HepG2 (cell line): Measurements from ENCODE around the gene GNAS. TPM values are rescaled to one million over a fixed set of nuclear protein-coding genes. Genes with fewer than 3 reads are reported as not detected.

Experiments
- ATAC-seq: fragments of 200-7000 bp; cut with Tn5 transposase; 3 replicates; pipeline ENCODE4 v1.9.1; 2020; ENCODE audit warnings: mild to moderate bottlenecking, moderate library complexity
- BruUV-seq: library from RNA; stranded (reverse); fragments of 400-500 nt; replicated peaks from 2 replicates; lab custom pipeline; 2021; lab: Mats Ljungman, UMichigan
- CTCF ChIA-PET: fragments of 300-600 bp; formaldehyde crosslinking; extraction: SDS; loops from one replicate; lab custom pipeline; 2021; ENCODE audit warnings: low total read pairs, inconsistent platforms, low intra/inter-chr PET ratio; lab: Yijun Ruan, JAX
- POLR2A ChIA-PET: fragments of 350-600 bp; sonication (Branson Sonifier 250); formaldehyde crosslinking; loops from one replicate; lab custom pipeline; 2020; ENCODE audit warnings: antibody characterized with exemption, inconsistent platforms; lab: Yijun Ruan, JAX
- DNase-seq: peaks from one replicate; pipeline ENCODE4 v3.0.0-alpha.2; 2015; ENCODE audit warnings: low spot score
- FAIRE-seq: peaks from 3 replicates; lab custom pipeline; 2011; peaks lifted over from hg19 to GRCh38; lab: Jason Lieb, UNC
- H2AFZ ChIP-seq: one replicate; pipeline ENCODE4 v1.6.1; 2011; ENCODE audit warnings: low read length, inconsistent platforms
- H3K27ac ChIP-seq: fragments of 300-600 bp; 3 replicates; pipeline ENCODE4 v1.8.0; 2011; ENCODE audit warnings: mixed run types, mild to moderate bottlenecking, mixed read lengths, low read length, inconsistent platforms; ENCODE audit not compliant: insufficient read depth; ENCODE audit errors: extremely low read length
- H3K27me3 ChIP-seq, 2 experiments: fragments of 200-600 bp in 1 of 2; 2 replicates in 1 of 2; 3 replicates in 1 of 2; pipeline versions ENCODE4 v1.6.0 to v1.8.0; 2011; ENCODE audit warnings: low read length in 2 of 2, mild to moderate bottlenecking in 2 of 2, moderate library complexity in 2 of 2, inconsistent platforms in 1 of 2; ENCODE audit not compliant: insufficient read depth in 2 of 2, control insufficient read depth in 1 of 2
- H3K36me3 ChIP-seq, 2 experiments: fragments of 200-600 bp in 1 of 2; replicated peaks in 1 of 2; 2 replicates in 1 of 2; 3 replicates in 1 of 2; pipeline versions ENCODE4 v1.5.1 to v1.8.0; 2011; ENCODE audit warnings: low read length in 2 of 2, inconsistent platforms in 1 of 2; ENCODE audit not compliant: insufficient read depth in 2 of 2, control insufficient read depth in 1 of 2
- H3K4me1 ChIP-seq: 2 replicates; pipeline ENCODE4 v1.5.1; 2012; ENCODE audit warnings: low read length, inconsistent platforms; ENCODE audit not compliant: insufficient read depth
- H3K4me2 ChIP-seq: 2 replicates; pipeline ENCODE4 v1.6.0; 2011; ENCODE audit warnings: low read depth, low read length, inconsistent platforms
- H3K4me3 ChIP-seq, 3 experiments: fragments of 200-600 bp in 1 of 3; sonication (generic), shearing (Covaris generic) in 1 of 3; replicated peaks in 1 of 3; 2 replicates each; pipeline ENCODE4 v1.5.1; 2011 to 2016; ENCODE audit warnings: low read length in 3 of 3, inconsistent platforms in 2 of 3, low read depth in 2 of 3, mild to moderate bottlenecking in 2 of 3, control low read depth in 1 of 3, mixed read lengths in 1 of 3; ENCODE audit not compliant: insufficient read depth in 1 of 3
- H3K79me2 ChIP-seq: one replicate; pipeline ENCODE4 v1.6.1; 2011; ENCODE audit warnings: low read length, inconsistent platforms; ENCODE audit not compliant: insufficient read depth
- H3K9ac ChIP-seq: 2 replicates; pipeline ENCODE4 v1.6.0; 2011; ENCODE audit warnings: mild to moderate bottlenecking, low read depth, low read length, inconsistent platforms; ENCODE audit not compliant: insufficient read depth
- H3K9me3 ChIP-seq: 2 replicates; pipeline ENCODE4 v1.5.1; 2012; ENCODE audit warnings: mild to moderate bottlenecking, low read length
- H4K20me1 ChIP-seq: 2 replicates; pipeline ENCODE4 v1.6.0; 2011; ENCODE audit warnings: inconsistent platforms, mild to moderate bottlenecking, low read length, moderate library complexity; ENCODE audit not compliant: insufficient read depth
- AGO2 ChIP-seq: fragments of 200-400 bp; formaldehyde crosslinking; optimal IDR thresholded peaks from 2 replicates; pipeline ENCODE3; 2017; ENCODE audit warnings: mild to moderate bottlenecking, low read depth, low read length, moderate library complexity
- NFRKB ChIP-seq: fragments of 450-650 bp; IDR thresholded peaks from 2 replicates; pipeline ENCODE4 v1.6.1; 2017
- PTBP1 ChIP-seq: fragments of 200-400 bp; formaldehyde crosslinking; IDR thresholded peaks from 2 replicates; pipeline ENCODE4 v1.6.1; 2018; ENCODE audit warnings: low read length, low read depth; ENCODE audit not compliant: poor library complexity, severe bottlenecking
- ZBTB42 ChIP-seq: sonication (generic); formaldehyde crosslinking; IDR thresholded peaks from 2 replicates; pipeline ENCODE4 v1.5.0; 2020; ENCODE audit warnings: mild to moderate bottlenecking, missing genetic modification reagents
- ZNF180 ChIP-seq: sonication (generic); formaldehyde crosslinking; IDR thresholded peaks from 2 replicates; pipeline ENCODE4 v1.4.0; 2020; ENCODE audit warnings: low read depth, missing genetic modification reagents, borderline replicate concordance
- ZNF367 ChIP-seq: sonication (generic); formaldehyde crosslinking; IDR thresholded peaks from 2 replicates; pipeline ENCODE4 v1.4.0; 2020; ENCODE audit warnings: missing genetic modification reagents, borderline replicate concordance
- WGBS: methylation state at CpG from one replicate; pipeline ENCODE4 v1.1.6; 2017; ENCODE audit warnings: low lambda C conversion rate; 5-methylcytosine and 5-hydroxymethylcytosine counted together
- in situ Hi-C: cut with HindIII; loops from 2 replicates; pipeline ENCODE4 v1.10.0; 2017; ENCODE audit warnings: low pct_unique_long_range_greater_than_20kb; ENCODE audit not compliant: extremely low pct_ligation_motif_present
- intact Hi-C: fragments of 100-400 bp; cut with micrococcal nuclease; formaldehyde crosslinking; loops from one replicate; pipeline ENCODE4 v1.10.0; 2022; ENCODE audit not compliant: unreplicated experiment
- polyA plus RNA-seq, 8 experiments: library from polyadenylated mRNA; depleted of rRNA in 3 of 8; stranded (reverse) in 7 of 8; unstranded in 1 of 8; fragments of >200 nt; fragmentation: Illumina TruSeq in 4 of 8; extraction: Trizol in 4 of 8; gene quantifications; 2 replicates each; pipeline versions ENCODE4 v1.2.1 to v1.2.3, GENCODE V29; 2011 to 2016; ENCODE audit warnings: low read depth in 4 of 8, missing spikeins in 1 of 8, mixed read lengths in 1 of 8; ENCODE audit not compliant: insufficient read depth in 1 of 8
- total RNA-seq, 5 experiments: library from RNA; depleted of rRNA; stranded (reverse); fragments of >200 nt; fragmentation: Illumina TruSeq; extraction: Trizol; gene quantifications; 2 replicates each; pipeline ENCODE4 v1.2.3, GENCODE V29; 2016; ENCODE audit warnings: low read depth in 1 of 5
- TF ChIP-seq, protein P1 (sequence below): sonication (generic); formaldehyde crosslinking; IDR thresholded peaks from 2 replicates; pipeline ENCODE4 v1.9.0; 2021; ENCODE audit warnings: mild to moderate bottlenecking, missing genetic modification reagents

The GNAS gene
- total and polyA plus RNA-seq, 2 of the 13 experiments (the other 11 are each of a cell fraction or from before 2014, with no cell fraction given) = 407 to 1,008 TPM

DNA sequence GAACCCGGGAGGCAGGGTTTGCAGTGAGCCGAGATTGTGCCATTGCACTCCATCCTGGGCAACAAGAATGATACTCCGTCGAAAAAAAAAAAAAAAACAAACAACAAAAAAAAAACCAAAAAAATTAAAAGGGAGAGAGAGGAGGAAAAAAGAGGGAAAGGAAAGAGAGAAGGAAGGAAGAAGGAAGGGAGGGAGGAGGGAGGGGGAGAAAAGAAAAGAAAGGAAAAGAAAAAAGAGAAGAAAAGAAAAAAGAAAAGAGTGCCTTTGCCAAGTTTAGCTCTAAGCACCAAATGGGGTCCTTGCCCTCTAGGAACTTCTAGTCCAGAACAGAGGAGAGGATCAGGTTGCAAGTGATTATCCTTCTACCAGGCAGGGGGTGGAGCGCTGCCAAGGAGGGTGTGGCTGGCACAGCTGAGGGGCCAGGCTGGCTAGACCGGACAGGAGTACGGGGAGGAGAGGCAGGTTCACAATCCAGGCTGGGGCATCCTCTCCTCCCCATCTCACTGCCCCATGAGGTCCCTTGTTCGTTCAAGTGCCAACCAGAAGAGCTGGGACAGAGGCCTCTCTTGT is 19.1 kb downstream of the GNAS start:
- ATAC-seq = no peak
- no peaks in the 10 kb centered on the region for H3K36me3 ChIP-seq
- peaks cover 11% of the 10 kb centered on the region for H3K4me1 ChIP-seq
- intact Hi-C loops (loop anchor here (5.0 kb wide), 1 partner anchor 531 kb away; no protein-coding TSS in a partner anchor), in situ Hi-C loops (loop anchor here (5.0 kb wide), 2 partner anchors 351 to 531 kb away; no protein-coding TSS in a partner anchor)
- no peak overlapping the region for H3K27ac ChIP-seq
- TF ChIP-seq AGO2 (no peak), PTBP1 (no peak), NFRKB (0 out of 2 replicates have a peak, but pooled peaks have one; percentile 19), ZNF180 (CRISPR knock-in tag) (no peak), ZNF367 (no peak), ZBTB42 (CRISPR knock-in tag) (no peak)
- TF ChIP-seq, protein P1, sequence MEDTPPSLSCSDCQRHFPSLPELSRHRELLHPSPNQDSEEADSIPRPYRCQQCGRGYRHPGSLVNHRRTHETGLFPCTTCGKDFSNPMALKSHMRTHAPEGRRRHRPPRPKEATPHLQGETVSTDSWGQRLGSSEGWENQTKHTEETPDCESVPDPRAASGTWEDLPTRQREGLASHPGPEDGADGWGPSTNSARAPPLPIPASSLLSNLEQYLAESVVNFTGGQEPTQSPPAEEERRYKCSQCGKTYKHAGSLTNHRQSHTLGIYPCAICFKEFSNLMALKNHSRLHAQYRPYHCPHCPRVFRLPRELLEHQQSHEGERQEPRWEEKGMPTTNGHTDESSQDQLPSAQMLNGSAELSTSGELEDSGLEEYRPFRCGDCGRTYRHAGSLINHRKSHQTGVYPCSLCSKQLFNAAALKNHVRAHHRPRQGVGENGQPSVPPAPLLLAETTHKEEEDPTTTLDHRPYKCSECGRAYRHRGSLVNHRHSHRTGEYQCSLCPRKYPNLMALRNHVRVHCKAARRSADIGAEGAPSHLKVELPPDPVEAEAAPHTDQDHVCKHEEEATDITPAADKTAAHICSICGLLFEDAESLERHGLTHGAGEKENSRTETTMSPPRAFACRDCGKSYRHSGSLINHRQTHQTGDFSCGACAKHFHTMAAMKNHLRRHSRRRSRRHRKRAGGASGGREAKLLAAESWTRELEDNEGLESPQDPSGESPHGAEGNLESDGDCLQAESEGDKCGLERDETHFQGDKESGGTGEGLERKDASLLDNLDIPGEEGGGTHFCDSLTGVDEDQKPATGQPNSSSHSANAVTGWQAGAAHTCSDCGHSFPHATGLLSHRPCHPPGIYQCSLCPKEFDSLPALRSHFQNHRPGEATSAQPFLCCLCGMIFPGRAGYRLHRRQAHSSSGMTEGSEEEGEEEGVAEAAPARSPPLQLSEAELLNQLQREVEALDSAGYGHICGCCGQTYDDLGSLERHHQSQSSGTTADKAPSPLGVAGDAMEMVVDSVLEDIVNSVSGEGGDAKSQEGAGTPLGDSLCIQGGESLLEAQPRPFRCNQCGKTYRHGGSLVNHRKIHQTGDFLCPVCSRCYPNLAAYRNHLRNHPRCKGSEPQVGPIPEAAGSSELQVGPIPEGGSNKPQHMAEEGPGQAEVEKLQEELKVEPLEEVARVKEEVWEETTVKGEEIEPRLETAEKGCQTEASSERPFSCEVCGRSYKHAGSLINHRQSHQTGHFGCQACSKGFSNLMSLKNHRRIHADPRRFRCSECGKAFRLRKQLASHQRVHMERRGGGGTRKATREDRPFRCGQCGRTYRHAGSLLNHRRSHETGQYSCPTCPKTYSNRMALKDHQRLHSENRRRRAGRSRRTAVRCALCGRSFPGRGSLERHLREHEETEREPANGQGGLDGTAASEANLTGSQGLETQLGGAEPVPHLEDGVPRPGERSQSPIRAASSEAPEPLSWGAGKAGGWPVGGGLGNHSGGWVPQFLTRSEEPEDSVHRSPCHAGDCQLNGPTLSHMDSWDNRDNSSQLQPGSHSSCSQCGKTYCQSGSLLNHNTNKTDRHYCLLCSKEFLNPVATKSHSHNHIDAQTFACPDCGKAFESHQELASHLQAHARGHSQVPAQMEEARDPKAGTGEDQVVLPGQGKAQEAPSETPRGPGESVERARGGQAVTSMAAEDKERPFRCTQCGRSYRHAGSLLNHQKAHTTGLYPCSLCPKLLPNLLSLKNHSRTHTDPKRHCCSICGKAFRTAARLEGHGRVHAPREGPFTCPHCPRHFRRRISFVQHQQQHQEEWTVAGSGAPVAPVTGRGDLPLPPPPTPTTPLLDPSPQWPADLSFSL (CRISPR knock-in tag) = no peak
- ChIA-PET POLR2A (interaction anchor here (1.5 kb wide), 1 partner anchor 161 kb away, joined by 6 read pairs; the partner anchor contains the start of gene ATP5F1E), CTCF (interaction anchor here (1.1 to 3.9 kb wide), 4 partner anchors 336 to 530 kb away, joined by 4 to 80 read pairs (median 11); no protein-coding TSS in a partner anchor)
- H3K27me3 ChIP-seq = peaks cover 0 to 17% of the 10 kb centered on the region in 2 experiments; a peak in 3 of 5 replicates
- no peaks in the 10 kb centered on the region for H3K9me3 ChIP-seq
- H2AFZ ChIP-seq = no peak overlapping the region
- DNase-seq = no peak
- no peak overlapping the region for H3K4me2 ChIP-seq
- BruUV-seq = no TSS peak
- H3K9ac ChIP-seq = no peak overlapping the region
- H4K20me1 ChIP-seq = no peaks in the 10 kb centered on the region
- H3K79me2 ChIP-seq = no peaks in the 10 kb centered on the region
- FAIRE-seq = no peak
- WGBS = 21% methylated on average over 8 of the region's 8 CpGs
- H3K4me3 ChIP-seq = no peak overlapping the region
